ENCODE data around the gene ART4. TPM values are rescaled to one million over a fixed set of nuclear protein-coding genes. Genes with fewer than 3 reads are reported as not detected.

The ART4 gene
- total RNA-seq, 1 donor = not detected

GRCh38 chr12:14879222-14879933 is 36.1 kb upstream of the ART4 start:
- Histone ChIP-seq H3K36me3 (ENCODE audit: insufficient read depth, low read length) (no peaks in the 10 kb centered on the region), H3K4me3 (ENCODE audit: insufficient read depth, low read length) (no peak overlapping the region), H3K27me3 (ENCODE audit: insufficient read depth, low read length) (no peaks in the 10 kb centered on the region), H4K20me1 (ENCODE audit: insufficient read depth, low read length) (no peaks in the 10 kb centered on the region), H3K4me1 (ENCODE audit: insufficient read depth, low read length) (peaks cover 5% of the 10 kb centered on the region), H3K4me2 (ENCODE audit: insufficient read depth, low read length) (no peak overlapping the region), H3K79me2 (ENCODE audit: insufficient read depth, low read length) (no peaks in the 10 kb centered on the region), H3K9me3 (ENCODE audit: low read depth, low read length) (no peaks in the 10 kb centered on the region), H3K27ac (ENCODE audit: low read depth, low read length) (no peak overlapping the region), H2AFZ (ENCODE audit: low read length) (no peak overlapping the region)
- DNase-seq (ENCODE audit: insufficient read length, low spot score, missing footprints) = no peak
- TF ChIP-seq CTCF (IDR thresholded peaks at IDR 0.05; ENCODE audit: extremely low read depth, low read depth, low read length) = no peak

- DNase-seq (ENCODE audit: insufficient read length, low spot score, missing footprints) = no peak
- Histone ChIP-seq H3K36me3 (ENCODE audit: insufficient read depth, low read length) (no peaks in the 10 kb centered on the region), H4K20me1 (ENCODE audit: insufficient read depth, low read length) (no peaks in the 10 kb centered on the region), H3K27ac (ENCODE audit: low read depth, low read length) (no peak overlapping the region), H3K9me3 (ENCODE audit: low read depth, low read length) (no peaks in the 10 kb centered on the region), H3K4me3 (ENCODE audit: insufficient read depth, low read length) (no peak overlapping the region), H3K4me1 (ENCODE audit: insufficient read depth, low read length) (peaks cover under 1% of the 10 kb centered on the region), H3K79me2 (ENCODE audit: insufficient read depth, low read length) (no peaks in the 10 kb centered on the region), H3K27me3 (ENCODE audit: insufficient read depth, low read length) (no peaks in the 10 kb centered on the region), H3K4me2 (ENCODE audit: insufficient read depth, low read length) (no peak overlapping the region), H2AFZ (ENCODE audit: low read length) (no peak overlapping the region)
- no peak for TF ChIP-seq CTCF (IDR thresholded peaks at IDR 0.05; ENCODE audit: extremely low read depth, low read depth, low read length)
Observed at GRCh38 chr12:14878488-14878887, 35.2 kb upstream of the ART4 start.

- no peaks in the 10 kb centered on the region for H3K9me3 ChIP-seq (ENCODE audit: low read depth, low read length)
- no peak overlapping the region for H3K4me3 ChIP-seq (ENCODE audit: insufficient read depth, low read length)
- H3K36me3 ChIP-seq (ENCODE audit: insufficient read depth, low read length) = no peaks in the 10 kb centered on the region
- no peak overlapping the region for H2AFZ ChIP-seq (ENCODE audit: low read length)
- no peak for DNase-seq (ENCODE audit: insufficient read length, low spot score, missing footprints)
- no peaks in the 10 kb centered on the region for H3K27me3 ChIP-seq (ENCODE audit: insufficient read depth, low read length)
- no peaks in the 10 kb centered on the region for H3K4me1 ChIP-seq (ENCODE audit: insufficient read depth, low read length)
- no peak for TF ChIP-seq CTCF (IDR thresholded peaks at IDR 0.05; ENCODE audit: extremely low read depth, low read depth, low read length)
- H3K79me2 ChIP-seq (ENCODE audit: insufficient read depth, low read length) = no peaks in the 10 kb centered on the region
- no peaks in the 10 kb centered on the region for H4K20me1 ChIP-seq (ENCODE audit: insufficient read depth, low read length)
- no peak overlapping the region for H3K27ac ChIP-seq (ENCODE audit: low read depth, low read length)
- H3K4me2 ChIP-seq (ENCODE audit: insufficient read depth, low read length) = no peak overlapping the region
Observed at GRCh38 chr12:14876833-14877232, 33.5 kb upstream of the ART4 start.

GRCh38 chr12:14874882-14875281 is 31.6 kb upstream of the ART4 start:
- Histone ChIP-seq H3K4me1 (ENCODE audit: insufficient read depth, low read length) (no peaks in the 10 kb centered on the region), H3K27ac (ENCODE audit: low read depth, low read length) (no peak overlapping the region), H2AFZ (ENCODE audit: low read length) (no peak overlapping the region), H3K9me3 (ENCODE audit: low read depth, low read length) (no peaks in the 10 kb centered on the region), H3K36me3 (ENCODE audit: insufficient read depth, low read length) (no peaks in the 10 kb centered on the region), H3K79me2 (ENCODE audit: insufficient read depth, low read length) (no peaks in the 10 kb centered on the region), H3K4me3 (ENCODE audit: insufficient read depth, low read length) (no peak overlapping the region), H3K27me3 (ENCODE audit: insufficient read depth, low read length) (no peaks in the 10 kb centered on the region), H3K4me2 (ENCODE audit: insufficient read depth, low read length) (no peak overlapping the region), H4K20me1 (ENCODE audit: insufficient read depth, low read length) (no peaks in the 10 kb centered on the region)
- no peak for TF ChIP-seq CTCF (IDR thresholded peaks at IDR 0.05; ENCODE audit: extremely low read depth, low read depth, low read length)
- DNase-seq (ENCODE audit: insufficient read length, low spot score, missing footprints) = no peak
